PC-9 (cell line): Measurements from ENCODE around the gene RHEX. TPM values are rescaled to one million over a fixed set of nuclear protein-coding genes. Genes with fewer than 3 reads are reported as not detected.
"Not testable (repeated sequence)": the region's sequence is repeated elsewhere in the genome, so short reads cannot be mapped to it uniquely, and the experiment has no call there.

Source experiments
- BruUV-seq: library from RNA; stranded (reverse); fragments of 400-500 nt; replicated peaks from 2 replicates; lab custom pipeline; 2021; lab: Mats Ljungman, UMichigan
- CTCF ChIA-PET: fragments of 300-600 bp; sonication (Branson Sonifier 250); formaldehyde crosslinking; loops from one replicate; lab custom pipeline; 2022; ENCODE audit warnings: antibody characterized with exemption; lab: Charles Lee
- POLR2A ChIA-PET: fragments of 300-600 bp; sonication (Branson Sonifier 250); formaldehyde crosslinking; loops from one replicate; lab custom pipeline; 2022; ENCODE audit warnings: antibody characterized with exemption; ENCODE audit not compliant: unreplicated experiment; lab: Charles Lee
- DNase-seq, 2 experiments: peaks; one replicate each; pipeline versions ENCODE4 v3.0.0 to v3.0.0-alpha.2; 2015 to 2022; ENCODE audit warnings: mixed read lengths in 1 of 2
- H2AFZ ChIP-seq: fragments of 200-600 bp; sonication (generic); 2 replicates; pipeline ENCODE4 v1.8.1; 2017; ENCODE audit warnings: antibody characterized with exemption
- H3F3A ChIP-seq: fragments of 200-600 bp; sonication (generic); 2 replicates; pipeline ENCODE4 v1.8.1; 2017; ENCODE audit warnings: antibody characterized with exemption, mild to moderate bottlenecking, low read depth; ENCODE audit not compliant: insufficient read depth
- H3K27ac ChIP-seq: fragments of 200-600 bp; sonication (generic); 2 replicates; pipeline ENCODE4 v1.6.1; 2016; ENCODE audit warnings: mixed run types
- H3K27me3 ChIP-seq: fragments of 200-600 bp; sonication (generic); 2 replicates; pipeline ENCODE4 v1.6.1; 2016; ENCODE audit warnings: low read depth, mixed run types; ENCODE audit not compliant: insufficient read depth
- H3K36me3 ChIP-seq: fragments of 200-600 bp; sonication (generic); 2 replicates; pipeline ENCODE4 v1.6.1; 2016; ENCODE audit warnings: low read depth, mixed run types
- H3K4me1 ChIP-seq: fragments of 200-600 bp; sonication (generic); replicated peaks from 2 replicates; pipeline ENCODE4 v1.6.1; 2016; ENCODE audit warnings: mixed run types; ENCODE audit not compliant: insufficient read depth
- H3K4me2 ChIP-seq: fragments of 200-600 bp; sonication (generic); 2 replicates; pipeline ENCODE4 v1.6.1; 2017; ENCODE audit warnings: mixed run types
- H3K4me3 ChIP-seq: fragments of 200-600 bp; sonication (generic); 2 replicates; pipeline ENCODE4 v1.6.1; 2016; ENCODE audit warnings: mixed run types
- H3K79me2 ChIP-seq: fragments of 200-600 bp; sonication (generic); 2 replicates; pipeline ENCODE4 v1.6.1; 2017; ENCODE audit warnings: low read depth, mixed run types
- H3K9me2 ChIP-seq: fragments of 200-600 bp; sonication (generic); 2 replicates; pipeline ENCODE4 v1.8.1; 2017; ENCODE audit warnings: mild to moderate bottlenecking; ENCODE audit not compliant: insufficient read depth
- H3K9me3 ChIP-seq: fragments of 200-600 bp; sonication (generic); 2 replicates; pipeline ENCODE4 v1.8.1; 2016; ENCODE audit warnings: low read depth; ENCODE audit not compliant: insufficient read depth
- H4K20me1 ChIP-seq: fragments of 200-600 bp; sonication (generic); 2 replicates; pipeline ENCODE4 v1.8.1; 2017; ENCODE audit not compliant: insufficient read depth
- CTCF ChIP-seq: fragments of 200-600 bp; sonication (generic); conservative IDR thresholded peaks from 2 replicates; pipeline ENCODE4 v1.6.1; 2017; ENCODE audit warnings: mixed run types, antibody characterized with exemption, mild to moderate bottlenecking, moderate library complexity
- EZH2 ChIP-seq: fragments of 200-600 bp; sonication (generic); IDR thresholded peaks from 2 replicates; pipeline ENCODE4 v1.8.0; 2017; ENCODE audit warnings: antibody characterized with exemption, low read depth
- intact Hi-C: fragments of 100-400 bp; cut with micrococcal nuclease; formaldehyde crosslinking; loops from one replicate; pipeline ENCODE4 v1.10.0; 2022; ENCODE audit not compliant: unreplicated experiment
- total RNA-seq: library from RNA; stranded (reverse); gene quantifications from 2 replicates; pipeline ENCODE4 v1.2.3, GENCODE V29; 2021

RHEX gene
- total RNA-seq, 1 experiment from 2014 or later = not detected

GRCh38 chr1:206059355-206059915, 6.5 kb downstream of the RHEX start:
- CTCF ChIA-PET = no interaction called here
- DNase-seq = no peak
- H3K79me2 ChIP-seq = no peaks in the 10 kb centered on the region
- H3K27ac ChIP-seq = no peak overlapping the region
- no peak overlapping the region for H3K4me3 ChIP-seq
- no peaks in the 10 kb centered on the region for H3F3A ChIP-seq
- no peaks in the 10 kb centered on the region for H3K9me3 ChIP-seq
- POLR2A ChIA-PET = no interaction called here
- TF ChIP-seq CTCF (no peak), EZH2 (no peak)
- intact Hi-C loops = no loop called here
- BruUV-seq = no TSS peak
- no peaks in the 10 kb centered on the region for H3K27me3 ChIP-seq
- H3K4me2 ChIP-seq = no peak overlapping the region
- no peaks in the 10 kb centered on the region for H3K4me1 ChIP-seq
- H4K20me1 ChIP-seq = no peaks in the 10 kb centered on the region
- no peaks in the 10 kb centered on the region for H3K9me2 ChIP-seq
- no peaks in the 10 kb centered on the region for H3K36me3 ChIP-seq
- H2AFZ ChIP-seq = 0 out of 2 replicates have a peak overlapping the region, but pooled peaks have one; percentile 10

GRCh38 chr1:206060844-206061243, 7.9 kb downstream of the RHEX start:
- intact Hi-C loops = no loop called here
- Histone ChIP-seq H3K79me2 (no peaks in the 10 kb centered on the region), H3K9me2 (no peaks in the 10 kb centered on the region), H3K36me3 (no peaks in the 10 kb centered on the region), H2AFZ (no peak overlapping the region), H3K4me1 (no peaks in the 10 kb centered on the region), H4K20me1 (no peaks in the 10 kb centered on the region), H3K9me3 (no peaks in the 10 kb centered on the region), H3K4me3 (no peak overlapping the region), H3K27me3 (no peaks in the 10 kb centered on the region), H3K27ac (no peak overlapping the region), H3F3A (no peaks in the 10 kb centered on the region), H3K4me2 (no peak overlapping the region)
- no peak for DNase-seq
- no peak for TF ChIP-seq EZH2
- TF ChIP-seq CTCF = no peak
- no TSS peak for BruUV-seq
- ChIA-PET CTCF (no interaction called here), POLR2A (no interaction called here)

- no peaks in the 10 kb centered on the region for H3K27me3 ChIP-seq
- no peaks in the 10 kb centered on the region for H3K79me2 ChIP-seq
- no TSS peak for BruUV-seq
- no peaks in the 10 kb centered on the region for H3F3A ChIP-seq
- H3K4me1 ChIP-seq = no peaks in the 10 kb centered on the region
- no peaks in the 10 kb centered on the region for H3K9me3 ChIP-seq
- DNase-seq = no peak
- no peaks in the 10 kb centered on the region for H3K36me3 ChIP-seq
- no peaks in the 10 kb centered on the region for H3K9me2 ChIP-seq
- H3K4me2 ChIP-seq = no peak overlapping the region
- CTCF ChIA-PET = no interaction called here
- H3K27ac ChIP-seq = no peak overlapping the region
- intact Hi-C loops = no loop called here
- no peaks in the 10 kb centered on the region for H4K20me1 ChIP-seq
- no peak overlapping the region for H3K4me3 ChIP-seq
- POLR2A ChIA-PET = no interaction called here
- TF ChIP-seq CTCF (no peak), EZH2 (no peak)
- no peak overlapping the region for H2AFZ ChIP-seq
Measured at GRCh38 chr1:206062464-206062863, 9.5 kb downstream of the RHEX start.

- H3K9me3 ChIP-seq, H3K36me3 ChIP-seq, H3K79me2 ChIP-seq, H3K27ac ChIP-seq, H3K27me3 ChIP-seq, H4K20me1 ChIP-seq, CTCF ChIA-PET, BruUV-seq, POLR2A ChIA-PET, intact Hi-C loops, H3K9me2 ChIP-seq, H2AFZ ChIP-seq, DNase-seq, H3K4me2 ChIP-seq, H3K4me1 ChIP-seq, H3K4me3 ChIP-seq, H3F3A ChIP-seq: not testable (repeated sequence)
Measured at GRCh38 chr1:206064001-206064400, 11.0 kb downstream of the RHEX start.

- intact Hi-C loops, H3K9me3 ChIP-seq, H3K4me3 ChIP-seq, H3K4me1 ChIP-seq, H3K9me2 ChIP-seq, H3K79me2 ChIP-seq, H4K20me1 ChIP-seq, POLR2A ChIA-PET, H3K36me3 ChIP-seq, H3K27ac ChIP-seq, H2AFZ ChIP-seq, H3F3A ChIP-seq, BruUV-seq, CTCF ChIA-PET, H3K4me2 ChIP-seq, DNase-seq, H3K27me3 ChIP-seq: not testable (repeated sequence)
Measured at GRCh38 chr1:206064501-206064900, 11.5 kb downstream of the RHEX start.
